Cortex of kidney (tissue), 1 donor: ENCODE measurements around the gene FGGY.

Experiments
- DNase-seq: peaks from one replicate; lab custom pipeline; 2025; lab: John Stamatoyannopoulos, UW

The FGGY gene

DNA sequence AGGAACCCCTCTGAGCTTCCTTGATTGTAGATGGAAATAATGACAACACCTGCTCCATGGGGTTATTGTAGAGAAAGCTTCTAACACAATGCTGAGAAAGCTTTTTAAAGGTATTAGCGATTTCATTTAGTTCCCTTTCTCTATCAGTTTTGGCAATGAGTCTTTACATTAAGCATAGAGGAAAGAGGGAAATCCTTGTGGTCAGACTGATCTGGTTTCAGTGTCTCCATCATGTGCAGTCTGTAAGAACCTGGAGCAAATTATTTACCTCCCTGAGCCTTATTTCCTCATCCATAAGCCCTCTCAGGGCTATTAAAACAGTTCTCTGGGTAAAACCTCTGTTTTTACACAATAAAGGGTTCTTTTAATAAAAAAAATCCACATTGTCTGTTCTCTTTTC is 87.5 kb downstream of the FGGY start:
- no peak for DNase-seq

DNA sequence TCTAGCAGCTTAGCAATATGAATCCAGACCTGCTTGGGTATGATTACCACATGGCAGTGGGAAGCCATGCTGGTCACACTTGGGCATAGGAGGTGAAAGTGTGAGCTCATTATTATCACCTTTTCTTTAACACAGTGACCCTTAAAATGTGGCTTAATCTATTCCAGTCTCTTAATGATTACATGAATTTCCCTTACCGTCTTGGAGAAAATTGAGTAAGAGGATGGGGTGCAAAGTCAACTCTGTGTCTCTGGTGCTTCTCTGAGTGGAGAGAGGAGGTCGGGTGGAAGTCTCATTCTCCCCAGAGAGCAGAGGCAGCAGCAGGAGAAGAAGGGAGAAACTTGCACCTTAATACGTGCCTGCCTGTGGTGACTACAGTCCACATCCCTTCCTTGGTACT is 91.3 kb downstream of the FGGY start:
- DNase-seq = no peak

DNA sequence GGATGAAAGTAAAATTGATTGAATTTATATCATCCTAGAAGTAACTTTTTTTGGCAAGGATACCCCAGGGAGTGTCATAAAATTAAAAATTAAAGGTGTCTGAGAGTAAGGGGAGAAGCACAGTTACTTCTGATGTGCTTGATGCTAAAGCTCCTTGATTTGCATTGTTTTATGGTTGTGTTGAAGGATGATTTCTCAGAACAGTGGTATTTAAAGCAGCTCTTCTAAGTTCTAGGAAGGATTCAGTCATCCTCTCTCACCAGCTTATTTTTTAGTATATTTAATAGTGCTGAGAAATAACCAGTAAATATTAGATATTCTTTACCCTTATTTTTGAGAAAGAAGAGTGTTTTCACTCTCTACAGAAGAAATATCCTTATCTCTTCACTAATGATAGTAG is 93.0 kb downstream of the FGGY start:
- DNase-seq = no peak

DNA sequence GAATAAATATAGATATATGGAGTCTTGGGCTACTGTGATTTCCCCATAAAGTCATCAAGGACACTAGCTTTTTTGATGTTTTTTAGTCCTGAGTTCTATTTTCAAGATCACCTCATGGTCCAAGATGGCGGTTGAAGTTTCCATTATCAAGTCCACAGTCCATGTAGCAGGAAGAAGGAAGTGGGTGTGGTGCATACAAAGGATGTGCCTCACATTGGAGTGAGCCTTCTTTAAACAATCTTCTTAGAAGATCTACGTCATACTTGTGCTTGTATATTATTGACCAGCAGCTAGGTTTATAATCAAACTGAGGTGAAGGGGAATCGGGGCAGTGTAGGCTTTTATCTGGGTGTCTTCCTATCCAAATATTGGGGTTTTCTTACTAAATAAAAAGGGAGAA is 93.4 kb downstream of the FGGY start:
- no peak for DNase-seq

DNA sequence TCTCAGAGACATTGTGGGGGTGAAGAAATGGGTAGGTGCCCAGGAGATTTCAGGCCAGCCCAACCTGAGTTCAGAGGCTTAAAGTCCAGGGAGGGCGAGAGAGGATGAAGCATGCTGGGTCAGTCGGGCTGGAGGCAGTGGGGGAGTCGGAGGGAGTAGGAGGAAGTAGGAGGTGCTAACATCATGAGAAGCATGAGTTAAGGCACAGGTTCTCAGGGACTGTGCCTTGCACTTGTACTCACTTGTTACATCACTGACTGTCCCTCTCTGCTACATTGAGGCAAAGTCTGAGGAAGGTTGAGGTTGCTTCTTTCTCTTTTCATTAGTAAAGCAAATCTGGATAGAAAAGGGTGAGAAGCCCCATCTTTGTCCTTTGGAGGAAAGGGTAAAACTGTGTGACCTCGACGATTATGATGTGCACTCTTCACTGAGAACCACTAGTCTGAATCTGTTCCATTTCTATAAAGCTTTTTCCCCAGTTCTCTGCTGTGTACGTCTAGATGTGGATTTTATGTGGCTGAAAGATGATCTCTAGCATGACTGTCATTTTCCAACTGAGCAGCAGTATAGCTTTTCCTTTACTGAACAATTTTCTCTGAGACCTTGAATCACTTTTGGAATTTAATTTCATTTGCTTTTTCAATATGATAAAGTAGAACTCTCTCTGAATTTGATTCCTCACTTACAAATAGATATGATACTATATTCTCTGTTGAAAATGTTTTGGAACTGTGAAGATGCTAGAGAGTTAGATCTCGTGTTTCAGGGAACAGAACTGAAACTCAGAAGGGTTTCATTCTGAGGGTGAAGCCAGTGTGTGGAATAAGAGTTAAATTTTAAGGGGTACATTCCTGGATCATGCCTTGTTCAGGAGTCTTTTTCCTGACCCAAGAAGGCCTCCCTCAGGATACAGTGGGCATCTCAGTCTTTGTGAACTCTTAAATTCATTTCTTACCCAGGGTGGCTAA is 94.6 kb downstream of the FGGY start:
- DNase-seq = no peak

DNA sequence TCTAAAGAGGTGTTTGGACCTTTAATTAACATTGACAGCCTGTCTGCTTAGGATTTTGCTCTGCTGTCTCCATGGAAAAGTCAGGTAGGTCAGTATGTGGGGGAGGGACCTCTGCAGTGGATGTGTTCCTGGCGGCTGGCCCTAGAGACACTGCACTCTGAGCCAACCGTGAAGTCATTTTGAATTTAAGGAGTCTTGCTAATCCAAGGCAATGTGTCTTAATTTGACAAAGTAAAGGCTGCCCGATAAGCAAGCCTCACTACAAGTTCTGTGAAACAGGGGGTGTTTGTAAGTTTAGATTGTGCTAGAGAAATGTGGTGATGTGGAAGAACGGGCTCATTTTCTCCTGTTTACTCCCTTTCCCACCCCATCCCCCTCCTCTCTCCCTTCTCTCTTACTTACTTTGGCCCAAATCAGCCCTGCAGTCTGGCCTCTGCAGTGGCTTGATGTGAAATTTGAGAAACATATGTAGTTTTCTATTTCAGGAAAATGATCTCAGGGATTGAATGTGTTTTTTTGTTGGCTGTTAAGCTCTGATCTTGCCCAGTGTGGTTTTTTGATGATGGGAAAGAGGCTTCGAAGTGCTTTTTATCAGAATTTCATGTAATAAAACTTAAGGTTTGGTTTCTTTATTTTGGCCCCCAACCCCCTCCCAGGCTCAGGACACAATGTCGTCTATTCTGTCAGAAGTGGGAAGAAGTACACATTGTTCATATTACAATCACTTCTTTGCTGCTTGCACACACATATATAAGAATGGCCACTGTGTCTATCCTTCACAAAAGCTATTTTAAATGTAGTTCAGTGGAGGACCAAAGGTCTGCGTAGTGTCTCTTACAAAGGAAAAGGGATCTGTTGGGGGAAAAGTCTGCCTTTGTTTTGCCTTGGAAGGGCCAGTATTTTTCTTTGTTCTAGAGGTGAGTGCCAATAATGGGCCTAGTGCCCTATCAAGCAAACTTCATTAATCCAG is 96.6 kb downstream of the FGGY start:
- DNase-seq = no peak

DNA sequence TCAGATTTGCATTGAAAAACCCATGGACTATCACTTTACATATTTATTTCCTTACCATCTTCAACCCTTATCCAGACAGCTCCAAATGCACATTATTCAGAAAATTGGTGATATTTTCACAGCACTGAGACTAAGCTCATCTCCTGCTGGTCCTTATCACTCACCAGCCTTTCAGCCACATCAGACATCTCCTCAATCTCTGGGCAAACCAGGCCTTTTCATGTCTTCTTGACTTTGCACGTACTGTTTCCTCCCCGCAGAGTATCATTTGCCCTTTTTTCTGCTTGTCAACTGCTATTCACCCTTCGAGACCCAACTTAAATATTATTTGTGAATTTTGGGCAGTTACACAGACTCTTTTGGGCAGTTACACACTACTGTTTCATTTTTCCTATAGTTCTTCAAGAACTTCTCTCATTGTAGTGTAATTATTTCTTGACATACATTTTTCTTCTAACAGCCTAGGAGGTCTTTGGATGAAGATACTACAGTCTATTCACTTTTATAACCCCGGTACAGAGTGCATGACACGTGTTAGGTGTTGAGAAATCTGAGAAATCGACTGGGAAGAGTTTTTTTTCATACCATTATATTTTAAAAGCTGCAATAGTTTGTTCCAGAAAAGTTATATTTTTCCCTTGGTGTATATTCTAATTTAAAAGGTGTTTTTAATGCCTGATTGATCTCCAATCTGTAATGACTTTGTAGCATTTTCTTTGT is 98.0 kb downstream of the FGGY start:
- no peak for DNase-seq

DNA sequence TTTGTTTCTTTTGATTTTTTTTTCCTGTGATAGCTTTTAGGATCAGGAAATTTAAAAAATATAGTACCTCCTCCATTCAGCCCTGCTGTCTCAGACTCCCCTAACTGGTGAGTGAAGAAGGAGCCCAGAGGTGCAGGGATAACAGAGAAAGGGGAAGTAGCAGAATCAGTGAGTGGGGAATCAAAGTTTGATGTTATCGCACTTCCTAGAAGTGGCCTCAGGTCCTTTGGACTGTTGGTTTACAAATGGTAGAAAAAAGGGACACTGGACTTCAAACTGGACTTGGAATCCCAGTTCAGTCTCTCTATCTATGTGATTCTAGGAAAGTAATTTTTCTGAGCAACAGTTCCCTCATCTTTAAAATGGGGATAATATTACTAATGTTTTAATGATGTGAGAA is 99.5 kb downstream of the FGGY start:
- no peak for DNase-seq

DNA sequence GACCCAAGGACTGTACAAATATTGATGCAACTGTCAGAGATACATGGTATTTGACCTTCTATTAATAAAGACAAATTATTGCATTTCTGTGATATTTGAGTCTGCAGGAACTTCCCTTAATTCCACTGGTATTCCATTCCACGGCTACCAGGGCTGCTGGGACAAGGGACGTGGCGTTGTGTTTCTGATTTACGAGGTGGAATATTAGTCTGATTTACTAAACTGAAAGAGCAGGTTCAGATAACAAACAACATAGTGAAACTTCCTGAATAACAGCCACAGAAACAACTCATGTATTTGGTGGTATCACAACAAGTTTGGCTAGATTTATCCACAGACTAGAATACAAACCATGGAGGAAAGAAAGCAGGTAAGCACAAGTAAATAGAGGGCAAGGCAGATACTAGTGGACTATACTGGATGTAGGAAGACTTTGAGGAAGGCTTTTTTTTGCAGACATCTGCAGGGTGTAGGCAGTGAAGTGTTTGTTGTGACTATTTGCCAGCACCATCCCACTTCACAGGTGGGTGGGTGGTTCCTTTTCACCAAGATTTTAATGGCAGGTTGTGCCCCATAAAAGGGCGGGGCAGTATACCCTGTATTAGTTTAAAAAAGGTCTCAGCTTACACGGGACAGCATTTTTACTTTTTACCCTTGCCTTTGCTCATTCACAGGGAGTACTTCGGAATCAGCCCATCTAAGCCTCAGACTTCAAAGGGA is 100.4 kb downstream of the FGGY start:
- DNase-seq = no peak

DNA sequence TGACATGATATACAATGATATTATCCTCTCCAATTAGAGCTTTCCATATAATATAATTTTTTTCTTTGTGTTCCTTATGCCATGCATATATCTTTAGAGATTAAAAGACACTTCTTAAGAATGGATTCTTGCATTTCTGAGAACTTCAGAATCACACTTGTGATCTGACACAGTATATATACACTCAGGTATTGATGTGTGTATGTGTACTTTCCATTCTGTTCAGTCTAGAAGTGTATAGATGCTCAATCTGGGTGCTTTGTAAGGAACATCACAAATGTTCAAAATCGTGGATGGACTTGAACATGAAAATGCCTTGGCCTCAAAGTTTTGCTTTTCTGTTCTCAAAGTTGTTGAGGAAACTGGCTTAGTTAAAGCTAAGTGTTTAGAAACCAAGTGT is 102.7 kb downstream of the FGGY start:
- DNase-seq = no peak

DNA sequence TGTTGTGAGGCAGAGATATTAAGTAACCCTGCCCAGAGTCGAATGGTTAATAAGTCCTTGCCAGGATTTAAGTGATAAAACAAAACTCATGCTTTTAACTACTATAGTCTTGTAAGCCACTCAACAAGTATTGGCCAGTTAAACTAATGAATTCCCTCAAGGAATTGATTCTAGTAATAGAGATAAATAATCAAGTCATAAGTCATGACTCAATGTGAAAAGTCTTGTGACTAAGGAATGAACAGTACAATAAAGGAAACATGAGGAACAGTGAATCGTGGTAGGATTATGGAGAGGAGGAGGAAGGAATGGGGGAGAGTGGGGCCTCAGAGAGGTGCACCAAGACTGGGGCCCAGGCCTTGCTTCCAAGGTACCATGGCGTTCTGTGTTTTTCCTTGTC is 104.7 kb downstream of the FGGY start:
- no peak for DNase-seq

DNA sequence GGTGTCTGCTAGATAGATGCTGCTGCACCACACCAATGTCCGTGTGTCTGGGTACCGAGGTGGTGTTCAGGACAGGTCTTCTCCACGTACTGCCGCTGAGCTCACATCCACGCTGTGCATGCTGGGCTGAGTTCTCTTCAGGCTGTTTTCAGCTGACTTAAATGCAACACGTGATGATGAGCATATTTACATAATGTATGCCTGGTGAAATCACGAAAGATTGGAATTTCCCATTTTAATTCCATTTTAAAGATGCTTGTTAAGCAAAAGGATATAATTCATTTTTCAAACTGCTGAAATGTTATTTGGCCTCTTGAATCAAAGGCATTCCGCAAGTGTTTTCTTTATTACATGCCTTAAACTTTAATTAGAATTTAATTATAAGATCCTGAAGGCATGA is 107.9 kb downstream of the FGGY start:
- DNase-seq = no peak

DNA sequence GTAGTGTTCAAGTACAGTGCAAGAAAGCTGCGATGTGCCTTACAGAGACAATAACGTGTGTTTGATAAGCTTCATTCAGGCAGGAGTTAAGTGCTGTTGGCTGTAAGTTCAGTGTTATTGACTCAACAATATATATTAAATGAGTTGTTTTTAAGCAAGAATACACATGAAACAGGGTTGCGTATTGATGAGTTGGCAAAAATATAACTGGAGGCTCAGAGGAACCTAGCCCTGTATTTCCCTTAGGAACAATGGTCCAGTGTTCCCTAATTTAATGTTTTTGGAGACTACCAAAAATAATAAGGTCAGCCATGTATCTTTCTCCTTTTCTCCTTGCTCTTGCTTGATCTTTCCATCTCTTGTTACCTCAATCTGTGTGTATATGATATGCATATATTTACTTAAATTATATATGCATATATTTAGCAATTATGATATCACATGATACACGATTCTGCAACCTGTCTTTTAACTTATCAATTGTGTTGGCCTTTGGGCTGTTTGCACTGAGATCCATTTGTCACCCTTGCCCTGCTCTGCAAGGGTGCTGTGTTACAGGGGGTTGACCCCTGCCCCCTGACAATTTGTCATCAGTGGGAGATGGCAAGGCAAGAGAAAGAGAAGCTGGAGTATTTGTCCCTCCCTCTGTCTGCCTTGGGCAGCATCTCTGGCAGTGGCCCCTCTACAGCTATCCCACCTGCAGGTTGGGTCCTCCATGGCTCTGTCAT is 109.7 kb downstream of the FGGY start:
- no peak for DNase-seq

DNA sequence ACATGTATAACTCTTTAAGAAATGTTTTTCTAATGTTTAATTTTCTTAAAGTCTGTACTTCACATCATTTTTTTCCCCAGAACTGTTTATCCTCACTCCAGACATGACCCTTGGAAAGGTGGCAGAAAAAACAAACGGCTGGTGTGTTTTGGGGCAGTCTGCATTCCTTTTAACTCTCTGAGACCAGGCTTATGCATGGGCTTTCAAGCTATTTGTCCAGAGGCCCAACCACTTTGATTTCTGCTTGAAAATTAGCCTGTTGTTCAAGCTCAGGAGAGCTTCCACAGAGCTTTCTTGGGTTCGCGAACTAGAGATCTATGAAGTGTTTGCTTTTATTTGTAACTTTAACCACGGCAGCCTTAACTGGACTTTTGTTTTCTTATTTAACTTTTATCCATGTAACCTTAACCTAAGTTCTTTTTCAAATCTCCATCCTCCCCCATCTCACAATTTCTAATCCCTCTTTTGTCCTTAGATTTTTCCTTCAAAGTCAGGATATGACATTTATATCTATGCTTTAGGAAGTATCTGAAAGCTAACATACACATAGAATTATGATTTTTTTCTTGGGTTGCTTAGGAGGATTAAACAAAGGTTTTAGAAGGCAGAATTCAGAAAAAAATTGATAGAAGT is 111.8 kb downstream of the FGGY start:
- DNase-seq = no peak

DNA sequence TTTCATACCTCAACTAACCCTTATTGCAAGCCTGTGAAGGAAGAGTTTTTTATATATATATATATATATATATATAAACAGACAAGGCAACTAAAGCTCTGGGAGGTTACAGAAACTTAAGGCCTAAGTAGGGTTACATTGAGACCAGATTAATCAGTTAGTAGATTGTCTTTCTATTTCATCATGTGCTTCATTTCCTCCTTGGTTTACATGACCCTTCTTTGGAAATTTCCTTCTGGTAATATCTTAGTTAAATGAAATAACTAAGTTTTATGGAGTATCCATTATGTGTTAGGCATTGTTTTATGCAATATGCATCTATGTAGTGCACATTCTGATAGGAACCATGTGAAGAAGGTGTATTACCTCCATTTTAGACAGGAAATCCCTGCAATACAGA is 112.7 kb downstream of the FGGY start:
- no peak for DNase-seq

DNA sequence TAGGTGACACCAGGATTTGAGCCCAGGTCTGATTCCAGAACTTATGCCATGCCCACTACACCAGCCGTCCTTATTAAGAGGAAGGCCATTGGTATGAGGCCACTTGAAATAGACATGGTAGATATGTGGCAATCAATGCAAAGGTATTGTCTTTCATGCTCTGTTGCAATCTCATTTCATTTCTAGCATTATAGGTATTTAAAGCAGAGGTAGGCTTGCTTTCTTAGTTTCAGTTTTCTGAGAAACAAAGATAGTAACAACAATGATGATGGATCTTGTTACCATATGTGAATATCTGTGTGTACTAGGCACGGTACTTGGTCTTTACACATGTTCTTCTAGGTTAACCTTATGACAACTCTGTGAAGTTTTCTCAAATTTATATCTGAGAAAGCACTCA is 113.1 kb downstream of the FGGY start:
- DNase-seq = no peak

DNA sequence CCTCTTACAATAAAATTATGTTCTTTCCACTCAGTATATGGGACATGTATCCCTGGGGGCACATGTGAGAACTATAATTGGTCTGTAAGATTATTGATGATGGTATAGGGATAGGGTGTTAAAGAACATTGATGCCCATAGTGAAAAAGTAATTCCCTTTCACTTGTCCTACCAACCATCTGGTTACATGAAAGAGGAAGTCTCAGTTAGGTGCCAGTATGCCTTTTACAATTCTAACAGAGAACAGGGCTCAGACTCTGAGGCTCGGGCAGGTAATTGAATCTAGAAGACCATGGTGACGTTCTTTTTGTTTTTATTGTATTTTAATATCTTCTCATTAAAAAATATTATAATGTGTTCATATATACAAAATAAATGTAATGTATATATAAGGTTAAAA is 113.6 kb downstream of the FGGY start:
- DNase-seq = no peak

DNA sequence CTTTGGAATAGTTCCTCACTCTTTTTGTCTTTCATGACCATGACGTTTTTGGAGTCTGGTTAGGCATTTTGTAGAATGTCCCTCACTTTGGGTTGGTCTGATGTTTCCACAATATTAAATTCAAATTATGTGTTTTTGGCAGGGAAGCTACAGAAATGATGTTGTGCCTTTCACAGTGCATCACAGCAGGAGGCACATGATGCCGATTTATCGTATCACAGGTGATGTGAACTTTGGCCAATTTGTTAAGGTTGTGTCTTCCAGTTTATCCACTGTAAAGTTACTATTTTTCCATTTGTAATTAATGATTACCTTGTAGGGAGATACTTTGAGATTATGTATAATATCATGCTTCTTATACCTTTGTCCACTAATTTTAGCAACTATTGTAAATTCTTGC is 114.3 kb downstream of the FGGY start:
- DNase-seq = no peak

DNA sequence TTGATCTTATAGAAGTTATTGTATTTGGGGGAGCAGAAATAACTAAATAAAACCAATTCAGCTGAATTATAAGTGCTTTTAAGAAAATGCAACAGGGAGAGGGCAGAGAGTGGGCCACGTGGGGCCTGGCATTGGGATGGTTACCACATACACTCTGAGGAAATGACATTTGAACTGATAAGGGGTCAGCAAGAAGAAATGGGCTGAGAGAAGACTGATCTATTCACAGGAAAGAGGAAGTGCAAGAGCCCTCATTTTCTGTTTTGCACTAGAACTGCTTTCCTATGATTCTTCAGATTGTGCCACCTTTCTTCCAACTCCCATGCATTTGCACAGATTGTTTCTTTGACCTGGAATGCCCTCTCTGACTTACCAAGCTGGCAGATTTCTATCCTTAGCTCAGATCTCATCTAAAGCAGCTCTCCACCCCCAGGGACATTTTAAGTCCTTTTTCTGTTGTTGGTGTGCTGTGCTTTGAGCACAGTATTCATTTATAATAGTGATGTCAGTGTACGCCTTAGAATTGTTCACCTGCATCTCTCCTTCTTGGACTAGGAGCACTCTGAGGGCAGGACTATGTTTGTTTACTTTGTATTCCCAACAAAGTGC is 115.9 kb downstream of the FGGY start:
- DNase-seq = no peak

DNA sequence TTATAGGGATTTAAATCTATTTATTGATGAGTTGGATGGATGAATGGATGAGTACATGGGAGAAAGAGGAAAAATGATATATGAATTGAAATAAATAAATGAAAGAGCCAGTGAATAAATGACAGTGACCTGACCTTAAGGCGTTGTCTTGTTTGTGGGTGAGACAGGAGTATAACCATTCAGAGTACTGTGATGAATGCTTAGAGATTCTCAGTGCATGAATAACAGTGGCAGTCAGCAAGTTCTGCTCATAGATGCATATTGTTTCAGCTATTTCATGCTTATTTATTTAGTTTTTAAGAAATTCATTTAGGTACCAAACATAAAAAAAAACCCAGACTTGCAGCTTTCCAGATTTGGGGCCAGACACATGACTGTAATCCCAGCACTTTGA is 116.4 kb downstream of the FGGY start:
- no peak for DNase-seq
